ENCODE results near the gene LCOR.

The LCOR gene

GRCh38 chr10:97000487-97001182 lies 168.5 kb downstream of the LCOR start:
- no peak overlapping the region for H3K27ac ChIP-seq (ENCODE audit: low read depth, low read length, severe bottlenecking)
- no peaks in the 10 kb centered on the region for H3K4me1 ChIP-seq (ENCODE audit: control insufficient read depth, insufficient read depth, low read length, poor library complexity, severe bottlenecking)
- 91 to 93% methylated on average over 21 to 25 of the region's 25 CpGs for WGBS, 2 experiments (ENCODE audit: insufficient coverage in 2 of 2)

GRCh38 chr10:97001183-97001991 lies 169.3 kb downstream of the LCOR start:
- H3K4me1 ChIP-seq (ENCODE audit: control insufficient read depth, insufficient read depth, low read length, poor library complexity, severe bottlenecking), result no peaks in the 10 kb centered on the region
- no peak overlapping the region for H3K27ac ChIP-seq (ENCODE audit: low read depth, low read length, severe bottlenecking)
- peaks cover 2% of the 10 kb centered on the region for H3K9me3 ChIP-seq (ENCODE audit: control insufficient read depth, low read length)
- WGBS, 2 experiments (ENCODE audit: insufficient coverage in 2 of 2), result 94 to 95% methylated on average over 6 to 12 of the region's 17 CpGs
- H3K36me3 ChIP-seq (ENCODE audit: control insufficient read depth, insufficient read depth, low read length), result no peaks in the 10 kb centered on the region
- no peak overlapping the region for H3K4me3 ChIP-seq (ENCODE audit: extremely low read depth, insufficient read depth, low read length, poor library complexity, severe bottlenecking)

More at GRCh38 chr10:97000487-97001182, 168.5 kb downstream of the LCOR start:
- Histone ChIP-seq H3K36me3 (ENCODE audit: control insufficient read depth, insufficient read depth, low read length) (no peaks in the 10 kb centered on the region), H3K9me3 (ENCODE audit: control insufficient read depth, low read length) (no peaks in the 10 kb centered on the region), H3K4me3 (ENCODE audit: extremely low read depth, insufficient read depth, low read length, poor library complexity, severe bottlenecking) (no peak overlapping the region)

DNA sequence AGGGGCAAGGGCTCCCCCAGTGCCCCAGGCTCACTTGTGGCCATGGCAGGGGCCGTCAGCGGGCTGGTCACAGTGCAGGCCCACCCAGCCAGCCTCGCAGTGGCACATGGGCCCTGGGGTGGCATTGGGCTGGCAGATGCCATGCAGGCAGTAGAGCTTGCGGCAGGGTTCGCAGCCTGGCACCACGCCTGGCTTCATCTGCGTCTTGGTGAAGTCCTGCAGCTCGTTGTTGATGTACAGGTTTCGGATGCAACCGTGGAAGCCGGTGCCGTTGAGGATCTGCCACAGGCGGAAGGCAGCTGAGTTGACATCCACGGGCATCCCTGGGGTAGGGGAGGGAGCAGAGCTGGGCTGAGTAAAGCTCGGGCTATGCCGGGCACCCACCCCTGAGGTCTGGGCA lies 170.6 kb downstream of the LCOR start:
- WGBS, 2 experiments (ENCODE audit: insufficient coverage in 2 of 2), result 97 to 98% methylated on average over 16 of the region's 16 CpGs

GRCh38 chr10:97003151-97003803 lies 171.2 kb downstream of the LCOR start:
- Histone ChIP-seq H3K36me3 (ENCODE audit: control insufficient read depth, insufficient read depth, low read length) (no peaks in the 10 kb centered on the region), H3K27ac (ENCODE audit: low read depth, low read length, severe bottlenecking) (no peak overlapping the region), H3K4me1 (ENCODE audit: control insufficient read depth, insufficient read depth, low read length, poor library complexity, severe bottlenecking) (no peaks in the 10 kb centered on the region), H3K4me3 (ENCODE audit: extremely low read depth, insufficient read depth, low read length, poor library complexity, severe bottlenecking) (no peak overlapping the region), H3K9me3 (ENCODE audit: control insufficient read depth, low read length) (peaks cover 7% of the 10 kb centered on the region)
- WGBS, 2 experiments (ENCODE audit: insufficient coverage in 2 of 2), result 84 to 93% methylated on average over 5 to 13 of the region's 13 CpGs

More for the DNA sequence above, 170.6 kb downstream of the LCOR start:
- H3K4me1 ChIP-seq (ENCODE audit: control insufficient read depth, insufficient read depth, low read length, poor library complexity, severe bottlenecking), result no peaks in the 10 kb centered on the region
- H3K4me3 ChIP-seq (ENCODE audit: extremely low read depth, insufficient read depth, low read length, poor library complexity, severe bottlenecking), result no peak overlapping the region
- H3K27ac ChIP-seq (ENCODE audit: low read depth, low read length, severe bottlenecking), result no peak overlapping the region
- peaks cover 7% of the 10 kb centered on the region for H3K9me3 ChIP-seq (ENCODE audit: control insufficient read depth, low read length)
- no peaks in the 10 kb centered on the region for H3K36me3 ChIP-seq (ENCODE audit: control insufficient read depth, insufficient read depth, low read length)

GRCh38 chr10:97003804-97004201 lies 171.7 kb downstream of the LCOR start:
- H3K4me3 ChIP-seq (ENCODE audit: extremely low read depth, insufficient read depth, low read length, poor library complexity, severe bottlenecking), result no peak overlapping the region
- 86 to 94% methylated on average over 8 of the region's 8 CpGs for WGBS, 2 experiments (ENCODE audit: insufficient coverage in 2 of 2)
- no peaks in the 10 kb centered on the region for H3K4me1 ChIP-seq (ENCODE audit: control insufficient read depth, insufficient read depth, low read length, poor library complexity, severe bottlenecking)
- H3K9me3 ChIP-seq (ENCODE audit: control insufficient read depth, low read length), result peaks cover 7% of the 10 kb centered on the region
- H3K27ac ChIP-seq (ENCODE audit: low read depth, low read length, severe bottlenecking), result no peak overlapping the region
- H3K36me3 ChIP-seq (ENCODE audit: control insufficient read depth, insufficient read depth, low read length), result no peaks in the 10 kb centered on the region

DNA sequence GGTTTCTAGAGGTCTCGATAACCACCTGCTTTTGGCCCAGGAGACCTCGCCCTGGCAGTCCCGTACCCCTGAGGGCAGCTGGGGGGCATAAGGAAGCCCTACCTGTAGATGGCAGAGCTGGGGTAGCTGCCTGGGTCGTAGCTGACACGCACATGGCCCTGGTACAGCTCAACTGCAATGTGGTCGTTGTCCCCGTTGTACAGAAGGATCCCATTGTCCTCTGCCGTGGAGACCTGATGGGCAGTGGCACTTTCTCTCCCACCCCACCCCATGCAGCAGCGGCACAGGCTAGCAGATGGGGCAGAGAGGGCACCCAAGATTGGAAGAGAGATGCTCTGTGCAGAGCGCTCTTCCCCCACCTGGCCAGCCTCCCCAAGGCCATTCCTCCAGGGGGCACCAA lies 172.5 kb downstream of the LCOR start:
- no peak overlapping the region for H3K27ac ChIP-seq (ENCODE audit: low read depth, low read length, severe bottlenecking)
- no peak overlapping the region for H3K4me3 ChIP-seq (ENCODE audit: extremely low read depth, insufficient read depth, low read length, poor library complexity, severe bottlenecking)
- H3K9me3 ChIP-seq (ENCODE audit: control insufficient read depth, low read length), result peaks cover 7% of the 10 kb centered on the region
- no peaks in the 10 kb centered on the region for H3K36me3 ChIP-seq (ENCODE audit: control insufficient read depth, insufficient read depth, low read length)
- H3K4me1 ChIP-seq (ENCODE audit: control insufficient read depth, insufficient read depth, low read length, poor library complexity, severe bottlenecking), result no peaks in the 10 kb centered on the region
- 85 to 91% methylated on average over 6 to 7 of the region's 10 CpGs for WGBS, 2 experiments (ENCODE audit: insufficient coverage in 2 of 2)

GRCh38 chr10:97005349-97005748 lies 173.3 kb downstream of the LCOR start:
- Histone ChIP-seq H3K4me1 (ENCODE audit: control insufficient read depth, insufficient read depth, low read length, poor library complexity, severe bottlenecking) (no peaks in the 10 kb centered on the region), H3K9me3 (ENCODE audit: control insufficient read depth, low read length) (peaks cover 7% of the 10 kb centered on the region), H3K36me3 (ENCODE audit: control insufficient read depth, insufficient read depth, low read length) (no peaks in the 10 kb centered on the region), H3K4me3 (ENCODE audit: extremely low read depth, insufficient read depth, low read length, poor library complexity, severe bottlenecking) (no peak overlapping the region), H3K27ac (ENCODE audit: low read depth, low read length, severe bottlenecking) (no peak overlapping the region)
- WGBS, 2 experiments (ENCODE audit: insufficient coverage in 2 of 2), result 83 to 85% methylated on average over 4 to 5 of the region's 5 CpGs

GRCh38 chr10:97006364-97006763 lies 174.3 kb downstream of the LCOR start:
- H3K9me3 ChIP-seq (ENCODE audit: control insufficient read depth, low read length), result peaks cover 7% of the 10 kb centered on the region
- no peak overlapping the region for H3K4me3 ChIP-seq (ENCODE audit: extremely low read depth, insufficient read depth, low read length, poor library complexity, severe bottlenecking)
- H3K4me1 ChIP-seq (ENCODE audit: control insufficient read depth, insufficient read depth, low read length, poor library complexity, severe bottlenecking), result no peaks in the 10 kb centered on the region
- H3K36me3 ChIP-seq (ENCODE audit: control insufficient read depth, insufficient read depth, low read length), result no peaks in the 10 kb centered on the region
- H3K27ac ChIP-seq (ENCODE audit: low read depth, low read length, severe bottlenecking), result no peak overlapping the region
- WGBS, 2 experiments (ENCODE audit: insufficient coverage in 2 of 2), result 84% methylated on average over 5 to 6 of the region's 6 CpGs

DNA sequence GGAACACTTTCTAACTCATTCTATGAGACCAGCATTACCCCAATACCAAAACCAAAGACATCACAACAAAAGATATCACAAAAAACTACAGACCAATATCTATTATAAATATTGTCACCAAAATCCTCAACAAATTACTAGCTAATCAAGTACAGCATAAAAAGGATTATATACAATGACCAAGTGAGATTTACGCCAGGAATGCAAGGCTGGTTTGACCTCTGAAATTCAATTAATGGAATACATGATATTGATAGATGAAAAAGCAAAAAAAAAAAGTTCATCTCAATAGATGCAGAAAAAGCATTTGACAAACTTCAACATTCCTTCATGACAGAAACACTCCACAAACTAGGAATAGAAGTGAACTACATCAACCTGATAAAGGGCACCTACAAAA lies 175.3 kb downstream of the LCOR start:
- Histone ChIP-seq H3K27ac (ENCODE audit: low read depth, low read length, severe bottlenecking) (no peak overlapping the region), H3K4me1 (ENCODE audit: control insufficient read depth, insufficient read depth, low read length, poor library complexity, severe bottlenecking) (no peaks in the 10 kb centered on the region)
- WGBS, 2 experiments (ENCODE audit: insufficient coverage in 2 of 2), result no CpG with 5 or more reads among the region's 1 CpG

DNA sequence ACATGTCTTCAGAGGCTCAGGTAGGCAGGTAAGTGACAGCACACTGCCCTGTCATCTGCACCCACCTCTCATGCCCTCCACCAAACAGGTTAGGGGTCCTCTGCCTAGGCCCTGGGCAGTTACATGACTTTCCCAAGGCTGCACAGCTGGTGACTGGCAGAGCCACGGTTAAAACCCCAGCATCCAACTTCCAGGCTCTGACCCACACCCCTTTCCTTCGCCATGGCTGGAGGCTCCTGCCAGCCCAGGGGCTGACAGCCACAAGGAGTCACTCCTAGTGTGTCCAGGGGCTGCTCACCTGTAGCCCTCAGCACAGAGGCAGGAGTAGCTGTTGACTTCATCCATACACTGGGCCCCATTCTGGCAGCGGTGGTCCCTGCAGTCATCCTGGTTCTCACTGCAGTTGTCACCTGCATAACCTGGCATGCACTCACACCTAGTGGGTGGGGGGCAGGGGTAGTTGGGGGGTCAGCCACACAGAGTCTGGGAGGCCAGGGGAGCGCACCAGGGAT lies 178.7 kb downstream of the LCOR start:
- Histone ChIP-seq H3K9me3 (ENCODE audit: control insufficient read depth, low read length) (peaks cover 7% of the 10 kb centered on the region), H3K27ac (ENCODE audit: low read depth, low read length, severe bottlenecking) (no peak overlapping the region), H3K4me1 (ENCODE audit: control insufficient read depth, insufficient read depth, low read length, poor library complexity, severe bottlenecking) (no peaks in the 10 kb centered on the region), H3K36me3 (ENCODE audit: control insufficient read depth, insufficient read depth, low read length) (no peaks in the 10 kb centered on the region), H3K4me3 (ENCODE audit: extremely low read depth, insufficient read depth, low read length, poor library complexity, severe bottlenecking) (no peak overlapping the region)
- WGBS, 2 experiments (ENCODE audit: insufficient coverage in 2 of 2), result 77 to 100% methylated on average over 3 of the region's 4 CpGs

More for the DNA sequence above, 175.3 kb downstream of the LCOR start:
- Histone ChIP-seq H3K4me3 (ENCODE audit: extremely low read depth, insufficient read depth, low read length, poor library complexity, severe bottlenecking) (no peak overlapping the region), H3K36me3 (ENCODE audit: control insufficient read depth, insufficient read depth, low read length) (no peaks in the 10 kb centered on the region), H3K9me3 (ENCODE audit: control insufficient read depth, low read length) (peaks cover 7% of the 10 kb centered on the region)

Measured in mesodermal cell (in vitro differentiated cells).